SK-N-SH (cell line): Measurements from ENCODE around the gene JMJD7. TPM values are rescaled to one million over a fixed set of nuclear protein-coding genes. Genes with fewer than 3 reads are reported as not detected.

ENCODE experiments used
- CTCF ChIA-PET: fragments of 300-600, 350-600 bp; formaldehyde crosslinking; extraction: SDS; loops from one replicate; lab custom pipeline; 2021; lab: Yijun Ruan, JAX
- POLR2A ChIA-PET: fragments of 350-600 bp; sonication (Branson Sonifier 250); formaldehyde crosslinking; extraction: SDS; loops from one replicate; lab custom pipeline; 2020; ENCODE audit warnings: antibody characterized with exemption, inconsistent platforms; lab: Yijun Ruan, JAX
- DNase-seq: peaks from one replicate; pipeline ENCODE4 v3.0.0; 2012
- H2AFZ ChIP-seq: fragments of 200-600 bp; sonication (generic); 2 replicates; pipeline ENCODE4 v1.8.1; 2016; ENCODE audit warnings: antibody characterized with exemption, mild to moderate bottlenecking, low read depth
- H3F3A ChIP-seq: fragments of 200-600 bp; sonication (generic); replicated peaks from 2 replicates; pipeline ENCODE3; 2016; ENCODE audit warnings: antibody characterized with exemption, mild to moderate bottlenecking; ENCODE audit not compliant: insufficient read depth
- H3K27ac ChIP-seq, 2 experiments: fragments of 200-500 bp in 1 of 2; fragments of 200-600 bp in 1 of 2; sonication (Bioruptor generic) in 1 of 2; sonication (generic), shearing (Covaris generic) in 1 of 2; 2 replicates each; pipeline versions ENCODE4 v1.5.1 to v1.6.1; 2014 to 2016; ENCODE audit warnings: low read depth in 2 of 2, inconsistent platforms in 1 of 2, low read length in 1 of 2, mild to moderate bottlenecking in 1 of 2, mixed read lengths in 1 of 2
- H3K27me3 ChIP-seq: fragments of 200-600 bp; sonication (generic), shearing (Covaris generic); 2 replicates; pipeline ENCODE4 v1.6.1; 2016; ENCODE audit warnings: mixed run types; ENCODE audit not compliant: insufficient read depth
- H3K36me3 ChIP-seq, 2 experiments: fragments of 200-500 bp in 1 of 2; fragments of 200-600 bp in 1 of 2; sonication (Bioruptor generic) in 1 of 2; sonication (generic) in 1 of 2; replicated peaks in 1 of 2; 2 replicates each; pipeline versions ENCODE3 to v1.5.1; 2014 to 2016; ENCODE audit warnings: low read length in 1 of 2, mild to moderate bottlenecking in 1 of 2; ENCODE audit not compliant: insufficient read depth in 2 of 2, control insufficient read depth in 1 of 2
- H3K4me1 ChIP-seq, 2 experiments: fragments of 200-500 bp in 1 of 2; fragments of 200-600 bp in 1 of 2; sonication (Bioruptor generic) in 1 of 2; sonication (generic), shearing (Covaris generic) in 1 of 2; 2 replicates each; pipeline versions ENCODE4 v1.5.1 to v1.6.1; 2014 to 2016; ENCODE audit warnings: low read depth in 1 of 2, low read length in 1 of 2, mixed run types in 1 of 2; ENCODE audit not compliant: insufficient read depth in 2 of 2, control insufficient read depth in 1 of 2
- H3K4me2 ChIP-seq: fragments of 200-600 bp; sonication (generic), shearing (Covaris generic); 2 replicates; pipeline ENCODE4 v1.6.1; 2017; ENCODE audit warnings: mixed run types
- H3K4me3 ChIP-seq, 2 experiments: fragments of 200-500 bp in 1 of 2; fragments of 200-600 bp in 1 of 2; sonication (Bioruptor generic) in 1 of 2; sonication (generic), shearing (Covaris generic) in 1 of 2; 2 replicates each; pipeline versions ENCODE4 v1.5.1 to v1.8.1; 2014 to 2016; ENCODE audit warnings: low read depth in 2 of 2, inconsistent platforms in 1 of 2, low read length in 1 of 2, mild to moderate bottlenecking in 1 of 2, mixed read lengths in 1 of 2, moderate library complexity in 1 of 2
- H3K79me2 ChIP-seq: fragments of 200-600 bp; sonication (generic); 2 replicates; pipeline ENCODE4 v1.8.1; 2017; ENCODE audit warnings: mild to moderate bottlenecking; ENCODE audit not compliant: insufficient read depth
- H3K9ac ChIP-seq: fragments of 200-600 bp; sonication (generic); 2 replicates; pipeline ENCODE4 v1.6.1; 2017; ENCODE audit warnings: mixed run types
- H3K9me2 ChIP-seq: fragments of 200-600 bp; sonication (generic); 2 replicates; pipeline ENCODE4 v1.6.1; 2017; ENCODE audit warnings: mixed run types
- H3K9me3 ChIP-seq: fragments of 200-600 bp; sonication (generic); 2 replicates; pipeline ENCODE4 v1.6.1; 2017; ENCODE audit warnings: mixed run types, mild to moderate bottlenecking, moderate library complexity
- H4K20me1 ChIP-seq: fragments of 200-600 bp; sonication (generic); 2 replicates; pipeline ENCODE4 v1.6.1; 2017; ENCODE audit warnings: mild to moderate bottlenecking, mixed run types; ENCODE audit not compliant: insufficient read depth
- FOXJ3 ChIP-seq: sonication (generic); formaldehyde crosslinking; IDR thresholded peaks from 2 replicates; pipeline ENCODE4 v1.5.1; 2020; ENCODE audit warnings: mild to moderate bottlenecking, missing genetic modification reagents
- FOXM1 ChIP-seq: IDR thresholded peaks from 2 replicates; pipeline ENCODE4 v1.4.0; 2012; ENCODE audit warnings: low read depth, mild to moderate bottlenecking
- GABPA ChIP-seq: IDR thresholded peaks from 2 replicates; pipeline ENCODE4 v1.4.0; 2012; ENCODE audit warnings: low read depth, mild to moderate bottlenecking
- GATA2 ChIP-seq: sonication (generic); formaldehyde crosslinking; IDR thresholded peaks from 2 replicates; pipeline ENCODE4 v1.5.0; 2020; ENCODE audit warnings: mild to moderate bottlenecking, missing genetic modification reagents
- JUND ChIP-seq: IDR thresholded peaks from 2 replicates; pipeline ENCODE4 v1.4.0; 2012
- MXI1 ChIP-seq: IDR thresholded peaks from 2 replicates; pipeline ENCODE4 v1.6.1; 2012; ENCODE audit warnings: mild to moderate bottlenecking, low read depth, low read length, improper control_type of control experiment
- NRF1 ChIP-seq: IDR thresholded peaks from 2 replicates; pipeline ENCODE4 v1.6.1; 2012; ENCODE audit warnings: low read depth, mild to moderate bottlenecking, low read length
- POLR2AphosphoS5 ChIP-seq: IDR thresholded peaks from 2 replicates; pipeline ENCODE4 v1.6.1; 2012; ENCODE audit warnings: low read depth, low read length
- RCOR1 ChIP-seq: fragments of 150-350 bp; IDR thresholded peaks from 2 replicates; pipeline ENCODE4 v1.6.1; 2017; ENCODE audit warnings: antibody characterized with exemption, low read length
- RFX5 ChIP-seq: IDR thresholded peaks from 2 replicates; pipeline ENCODE4 v1.6.1; 2012; ENCODE audit warnings: mild to moderate bottlenecking, improper control_type of control experiment, low read length
- SMC3 ChIP-seq: IDR thresholded peaks from 2 replicates; pipeline ENCODE4 v1.6.1; 2012; ENCODE audit warnings: low read depth, low read length, improper control_type of control experiment
- TAF1 ChIP-seq: IDR thresholded peaks from 2 replicates; pipeline ENCODE4 v1.6.1; 2012; ENCODE audit warnings: low read depth, mild to moderate bottlenecking, low read length, moderate library complexity, borderline replicate concordance
- TEAD4 ChIP-seq: IDR thresholded peaks from 2 replicates; pipeline ENCODE4 v1.4.0; 2012; ENCODE audit warnings: mild to moderate bottlenecking, borderline replicate concordance; ENCODE audit not compliant: insufficient read depth
- YY1 ChIP-seq: IDR thresholded peaks from 2 replicates; pipeline ENCODE4 v1.4.0; 2012; ENCODE audit warnings: low read depth, mild to moderate bottlenecking
- WGBS: methylation state at CpG from one replicate; pipeline ENCODE4 v1.1.6; 2017; ENCODE audit warnings: low lambda C conversion rate; 5-methylcytosine and 5-hydroxymethylcytosine counted together
- polyA plus RNA-seq, 3 experiments: library from polyadenylated mRNA; depleted of rRNA; stranded (reverse); fragments of >200 nt; gene quantifications; 2 replicates each; pipeline ENCODE4 v1.2.3, GENCODE V29; 2012
- TF ChIP-seq, protein P1 (sequence below): IDR thresholded peaks from 2 replicates; pipeline ENCODE4 v1.4.0; 2012; ENCODE audit warnings: low read depth
- TF ChIP-seq, protein P2 (sequence below): IDR thresholded peaks from 2 replicates; pipeline ENCODE4; 2012
- TF ChIP-seq, protein P3 (sequence below): IDR thresholded peaks from 2 replicates; pipeline ENCODE4 v1.4.0; 2012; ENCODE audit warnings: low read depth, borderline replicate concordance
- TF ChIP-seq, protein P4 (sequence below): fragments of 200-600 bp; sonication (generic); IDR thresholded peaks from 2 replicates; pipeline ENCODE4 v1.6.1; 2017; ENCODE audit warnings: antibody characterized with exemption, mild to moderate bottlenecking, moderate library complexity

The JMJD7 gene
- polyA plus RNA-seq, 1 of the 3 experiments (the other 2 are of a cell fraction), result 6.5 TPM

DNA sequence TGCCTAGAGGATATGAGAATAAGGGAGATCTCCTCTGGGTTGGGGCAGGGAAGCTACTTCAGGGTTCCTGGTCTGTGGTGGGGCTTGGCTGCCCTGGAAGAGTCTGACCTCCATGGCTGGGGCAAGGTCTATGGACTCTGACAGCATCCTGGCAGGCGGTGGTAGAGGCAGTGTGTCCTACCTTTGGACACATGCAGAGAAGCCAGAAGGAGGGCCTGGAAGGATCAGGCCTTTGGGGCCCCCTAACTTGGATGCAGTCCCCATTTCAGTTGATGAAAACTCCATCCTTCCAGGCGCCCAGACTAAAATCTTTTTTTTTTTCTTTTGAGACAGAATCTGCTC is 55.6 kb downstream of the JMJD7 start:
- no peak overlapping the region for H3K9ac ChIP-seq
- no peaks in the 10 kb centered on the region for H3K36me3 ChIP-seq
- no peaks in the 10 kb centered on the region for H3K27me3 ChIP-seq
- no peaks in the 10 kb centered on the region for H3K9me2 ChIP-seq
- DNase-seq, result no peak
- H3K4me1 ChIP-seq, result peaks cover 0 to 2% of the 10 kb centered on the region in 2 experiments; a peak in 1 of 4 replicates
- POLR2A ChIA-PET, result interaction anchor here (1.2 kb wide), 1 partner anchor 12 kb away, joined by 5 read pairs; no protein-coding TSS in a partner anchor
- H3K9me3 ChIP-seq, result no peaks in the 10 kb centered on the region
- no peak overlapping the region for H3K4me2 ChIP-seq
- H3F3A ChIP-seq, result no peaks in the 10 kb centered on the region
- TF ChIP-seq, protein P1, sequence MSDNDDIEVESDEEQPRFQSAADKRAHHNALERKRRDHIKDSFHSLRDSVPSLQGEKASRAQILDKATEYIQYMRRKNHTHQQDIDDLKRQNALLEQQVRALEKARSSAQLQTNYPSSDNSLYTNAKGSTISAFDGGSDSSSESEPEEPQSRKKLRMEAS, result no peak
- TF ChIP-seq NRF1 (no peak), POLR2AphosphoS5 (no peak), TAF1 (no peak), RCOR1 (no peak), SMC3 (no peak), FOXM1 (no peak), JUND (no peak), RFX5 (no peak), GABPA (no peak), MXI1 (no peak), TEAD4 (no peak), GATA2 (CRISPR knock-in tag) (no peak), YY1 (no peak), FOXJ3 (no peak)
- TF ChIP-seq, protein P2, sequence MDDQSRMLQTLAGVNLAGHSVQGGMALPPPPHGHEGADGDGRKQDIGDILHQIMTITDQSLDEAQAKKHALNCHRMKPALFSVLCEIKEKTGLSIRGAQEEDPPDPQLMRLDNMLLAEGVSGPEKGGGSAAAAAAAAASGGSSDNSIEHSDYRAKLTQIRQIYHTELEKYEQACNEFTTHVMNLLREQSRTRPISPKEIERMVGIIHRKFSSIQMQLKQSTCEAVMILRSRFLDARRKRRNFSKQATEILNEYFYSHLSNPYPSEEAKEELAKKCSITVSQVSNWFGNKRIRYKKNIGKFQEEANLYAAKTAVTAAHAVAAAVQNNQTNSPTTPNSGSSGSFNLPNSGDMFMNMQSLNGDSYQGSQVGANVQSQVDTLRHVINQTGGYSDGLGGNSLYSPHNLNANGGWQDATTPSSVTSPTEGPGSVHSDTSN, result no peak
- TF ChIP-seq, protein P3, sequence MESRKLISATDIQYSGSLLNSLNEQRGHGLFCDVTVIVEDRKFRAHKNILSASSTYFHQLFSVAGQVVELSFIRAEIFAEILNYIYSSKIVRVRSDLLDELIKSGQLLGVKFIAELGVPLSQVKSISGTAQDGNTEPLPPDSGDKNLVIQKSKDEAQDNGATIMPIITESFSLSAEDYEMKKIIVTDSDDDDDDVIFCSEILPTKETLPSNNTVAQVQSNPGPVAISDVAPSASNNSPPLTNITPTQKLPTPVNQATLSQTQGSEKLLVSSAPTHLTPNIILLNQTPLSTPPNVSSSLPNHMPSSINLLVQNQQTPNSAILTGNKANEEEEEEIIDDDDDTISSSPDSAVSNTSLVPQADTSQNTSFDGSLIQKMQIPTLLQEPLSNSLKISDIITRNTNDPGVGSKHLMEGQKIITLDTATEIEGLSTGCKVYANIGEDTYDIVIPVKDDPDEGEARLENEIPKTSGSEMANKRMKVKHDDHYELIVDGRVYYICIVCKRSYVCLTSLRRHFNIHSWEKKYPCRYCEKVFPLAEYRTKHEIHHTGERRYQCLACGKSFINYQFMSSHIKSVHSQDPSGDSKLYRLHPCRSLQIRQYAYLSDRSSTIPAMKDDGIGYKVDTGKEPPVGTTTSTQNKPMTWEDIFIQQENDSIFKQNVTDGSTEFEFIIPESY, result no peak
- TF ChIP-seq, protein P4, sequence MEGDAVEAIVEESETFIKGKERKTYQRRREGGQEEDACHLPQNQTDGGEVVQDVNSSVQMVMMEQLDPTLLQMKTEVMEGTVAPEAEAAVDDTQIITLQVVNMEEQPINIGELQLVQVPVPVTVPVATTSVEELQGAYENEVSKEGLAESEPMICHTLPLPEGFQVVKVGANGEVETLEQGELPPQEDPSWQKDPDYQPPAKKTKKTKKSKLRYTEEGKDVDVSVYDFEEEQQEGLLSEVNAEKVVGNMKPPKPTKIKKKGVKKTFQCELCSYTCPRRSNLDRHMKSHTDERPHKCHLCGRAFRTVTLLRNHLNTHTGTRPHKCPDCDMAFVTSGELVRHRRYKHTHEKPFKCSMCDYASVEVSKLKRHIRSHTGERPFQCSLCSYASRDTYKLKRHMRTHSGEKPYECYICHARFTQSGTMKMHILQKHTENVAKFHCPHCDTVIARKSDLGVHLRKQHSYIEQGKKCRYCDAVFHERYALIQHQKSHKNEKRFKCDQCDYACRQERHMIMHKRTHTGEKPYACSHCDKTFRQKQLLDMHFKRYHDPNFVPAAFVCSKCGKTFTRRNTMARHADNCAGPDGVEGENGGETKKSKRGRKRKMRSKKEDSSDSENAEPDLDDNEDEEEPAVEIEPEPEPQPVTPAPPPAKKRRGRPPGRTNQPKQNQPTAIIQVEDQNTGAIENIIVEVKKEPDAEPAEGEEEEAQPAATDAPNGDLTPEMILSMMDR, result no peak
- no peaks in the 10 kb centered on the region for H4K20me1 ChIP-seq
- no peaks in the 10 kb centered on the region for H3K79me2 ChIP-seq
- no peak overlapping the region for H2AFZ ChIP-seq
- H3K4me3 ChIP-seq, result no peak overlapping the region
- no peak overlapping the region for H3K27ac ChIP-seq
- CTCF ChIA-PET, result interaction anchor here (1.8 to 2.5 kb wide), 2 partner anchors 10 to 21 kb away, joined by 6 to 7 read pairs; no protein-coding TSS in a partner anchor
- WGBS, result 66% methylated on average over 2 of the region's 2 CpGs
